Activated T-helper 2 cell treated with anti-CD3 and anti-CD28 coated beads, Interferon-gamma antibody, Interleukin-2, Interleukin-4, amounts not matched to agents 10 μg/mL and 5 μg/mL and 100 μg/mL, durations not matched to agents 14 hours and 24 hours and 36 hours (primary cell): ENCODE data around the gene MOCS1. TPM values are rescaled to one million over a fixed set of nuclear protein-coding genes. Genes with fewer than 3 reads are reported as not detected.

Experiments used
- DNase-seq: peaks from one replicate; pipeline ENCODE4 v3.0.0; 2021; ENCODE audit warnings: low spot score
- H3K27ac Mint-ChIP-seq: one replicate; pipeline ENCODE4 v1.8.0; 2021; ENCODE audit warnings: mixed read lengths
- H3K27me3 Mint-ChIP-seq: one replicate; pipeline ENCODE4 v1.8.0; 2021; ENCODE audit warnings: low read depth, mixed read lengths
- H3K36me3 Mint-ChIP-seq: one replicate; pipeline ENCODE4 v1.8.0; 2021; ENCODE audit warnings: low read depth, mixed read lengths
- H3K4me1 Mint-ChIP-seq: one replicate; pipeline ENCODE4 v1.8.0; 2021; ENCODE audit warnings: low read depth, mixed read lengths
- H3K4me3 Mint-ChIP-seq: one replicate; pipeline ENCODE4 v1.8.0; 2021; ENCODE audit warnings: low read depth, mild to moderate bottlenecking, moderate library complexity, mixed read lengths
- H3K9me3 Mint-ChIP-seq: one replicate; pipeline ENCODE4 v1.8.0; 2021; ENCODE audit warnings: mixed read lengths
- intact Hi-C: fragments of 100-400 bp; cut with micrococcal nuclease; formaldehyde crosslinking; loops from one replicate; pipeline ENCODE4 v1.15.1; 2023
- total RNA-seq: library from RNA; stranded (reverse); gene quantifications from 2 replicates; pipeline ENCODE4 v1.2.3, GENCODE V29; 2022

The MOCS1 gene
- total RNA-seq, 1 donor from 2014 or later: 1.2 TPM

DNA sequence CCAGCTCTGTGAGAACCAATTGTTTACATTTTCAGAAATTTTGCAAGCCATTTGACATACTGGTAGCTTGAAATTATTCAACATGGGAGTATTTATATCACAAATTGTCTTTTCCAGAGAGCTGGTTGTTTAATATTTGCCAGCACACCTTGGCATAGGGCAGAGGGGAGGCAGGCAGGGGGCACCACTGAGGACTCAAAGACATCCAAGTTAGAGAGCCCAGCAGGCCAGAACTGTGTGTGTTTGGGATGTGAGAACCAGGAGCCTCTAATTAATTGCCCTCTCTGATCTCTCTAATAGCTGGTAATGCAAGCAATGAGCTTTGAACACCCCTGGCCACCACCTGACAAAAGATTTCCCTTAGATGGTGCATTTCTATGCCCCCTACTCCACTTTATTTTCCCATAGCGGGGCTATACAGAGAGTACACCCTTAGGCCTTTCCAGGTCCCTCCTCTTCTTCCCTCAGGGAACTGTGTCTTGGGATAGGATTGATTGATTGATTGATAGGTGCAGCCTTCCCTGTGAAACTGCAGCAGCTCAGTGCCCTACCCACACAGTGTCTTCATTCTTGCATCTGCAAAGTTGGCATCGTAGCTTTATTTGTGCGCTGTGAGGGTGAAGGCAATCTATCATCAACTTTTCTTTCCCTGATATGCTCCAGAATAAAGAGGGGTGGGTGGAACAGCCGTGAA is 29.2 kb downstream of the MOCS1 start:
- Mint-ChIP-seq H3K4me3 (no peak overlapping the region), H3K9me3 (no peaks in the 10 kb centered on the region), H3K27me3 (no peaks in the 10 kb centered on the region), H3K4me1 (no peaks in the 10 kb centered on the region), H3K36me3 (no peaks in the 10 kb centered on the region), H3K27ac (no peak overlapping the region)
- no peak for DNase-seq
- intact Hi-C loops: no loop called here

DNA sequence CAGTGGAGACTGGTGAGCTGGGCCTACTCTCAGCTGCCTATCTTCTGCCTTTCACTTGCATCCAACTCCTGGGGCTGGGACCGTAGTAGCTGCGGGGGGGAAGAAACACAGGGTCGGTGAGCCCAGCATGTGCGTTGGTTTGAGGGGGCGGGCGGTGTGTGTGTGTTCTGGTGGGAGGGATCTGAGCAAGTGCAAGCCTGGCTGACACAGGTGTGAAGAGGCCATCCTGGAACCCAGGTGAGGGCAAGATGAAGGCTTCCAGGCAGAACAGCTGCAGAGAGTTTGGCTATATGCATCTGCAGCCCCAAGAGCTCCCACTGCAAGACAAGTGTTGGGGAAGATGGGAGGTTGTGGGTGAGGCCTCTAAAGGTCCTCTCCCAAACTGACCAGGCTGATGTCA is 30.6 kb downstream of the MOCS1 start:
- intact Hi-C loops: no loop called here
- no peaks in the 10 kb centered on the region for H3K9me3 Mint-ChIP-seq
- H3K27me3 Mint-ChIP-seq: no peaks in the 10 kb centered on the region
- no peak for DNase-seq
- H3K4me3 Mint-ChIP-seq: no peak overlapping the region
- no peak overlapping the region for H3K27ac Mint-ChIP-seq
- H3K36me3 Mint-ChIP-seq: no peaks in the 10 kb centered on the region
- H3K4me1 Mint-ChIP-seq: no peaks in the 10 kb centered on the region

DNA sequence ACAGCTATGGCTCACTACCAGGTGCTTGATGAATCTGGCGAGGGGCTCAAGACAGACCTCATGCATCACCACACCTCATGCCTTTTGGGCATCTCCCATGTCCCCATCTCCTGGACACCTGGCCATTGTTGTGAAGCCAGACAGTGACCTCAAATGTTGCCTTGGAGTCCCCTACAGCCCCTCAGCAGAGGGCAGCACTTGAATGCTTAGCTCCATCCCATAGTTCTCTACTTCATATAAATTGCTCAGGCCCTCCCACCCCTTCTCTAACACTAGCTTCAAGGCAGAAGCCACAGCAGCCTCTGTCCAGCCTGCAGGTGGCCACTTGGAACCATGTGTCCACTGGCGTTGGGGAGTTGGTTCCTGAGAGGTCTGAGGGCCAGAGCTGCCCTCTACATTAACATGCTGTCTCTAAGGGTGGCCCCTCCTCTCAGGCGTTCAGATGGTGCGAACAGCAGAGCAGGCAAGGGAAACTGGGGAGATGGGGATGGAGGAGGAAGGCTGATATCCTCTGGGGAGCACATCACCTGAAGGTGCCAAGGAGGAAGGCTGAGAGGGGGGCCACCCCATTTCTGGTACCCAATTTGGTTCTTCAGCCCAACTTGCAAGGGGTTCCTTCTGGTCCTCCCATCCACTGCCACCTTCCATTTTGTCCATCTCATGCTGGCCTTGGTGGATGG is 31.3 kb downstream of the MOCS1 start:
- no peak overlapping the region for H3K27ac Mint-ChIP-seq
- H3K4me3 Mint-ChIP-seq: no peak overlapping the region

DNA sequence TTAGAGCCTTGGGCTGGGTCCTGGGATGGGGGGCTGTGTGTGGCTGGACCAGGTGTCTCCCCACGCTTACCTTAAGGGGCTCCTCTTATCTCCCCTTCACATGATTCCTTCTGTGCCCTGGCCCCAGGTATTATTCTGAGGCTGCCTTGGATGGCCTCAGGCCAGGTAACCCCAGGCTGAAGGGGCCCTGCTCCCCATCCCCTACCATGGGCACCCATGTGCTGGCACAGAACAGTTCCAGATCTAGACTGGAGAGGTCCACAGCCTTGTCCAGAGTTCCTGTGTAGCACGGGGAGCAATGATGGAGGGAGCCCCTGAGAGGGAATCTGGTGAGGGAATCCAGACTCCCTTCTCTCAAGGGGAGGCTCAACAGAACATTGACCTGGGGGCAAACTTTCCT is 32.1 kb downstream of the MOCS1 start:
- no peaks in the 10 kb centered on the region for H3K27me3 Mint-ChIP-seq
- no peaks in the 10 kb centered on the region for H3K36me3 Mint-ChIP-seq
- DNase-seq: no peak
- intact Hi-C loops: no loop called here
- H3K4me1 Mint-ChIP-seq: no peaks in the 10 kb centered on the region
- no peak overlapping the region for H3K27ac Mint-ChIP-seq
- no peak overlapping the region for H3K4me3 Mint-ChIP-seq
- no peaks in the 10 kb centered on the region for H3K9me3 Mint-ChIP-seq

More for the DNA sequence above, 31.3 kb downstream of the MOCS1 start:
- Mint-ChIP-seq H3K36me3 (no peaks in the 10 kb centered on the region), H3K4me1 (no peaks in the 10 kb centered on the region), H3K27me3 (no peaks in the 10 kb centered on the region), H3K9me3 (no peaks in the 10 kb centered on the region)
- no peak for DNase-seq
- intact Hi-C loops: no loop called here

GRCh38 chr6:39901670-39902069 is 32.6 kb downstream of the MOCS1 start:
- no peak overlapping the region for H3K4me3 Mint-ChIP-seq
- H3K36me3 Mint-ChIP-seq: no peaks in the 10 kb centered on the region
- H3K4me1 Mint-ChIP-seq: no peaks in the 10 kb centered on the region
- no peak for DNase-seq
- H3K27me3 Mint-ChIP-seq: no peaks in the 10 kb centered on the region
- H3K27ac Mint-ChIP-seq: no peak overlapping the region
- H3K9me3 Mint-ChIP-seq: no peaks in the 10 kb centered on the region
- intact Hi-C loops: no loop called here

- intact Hi-C loops: no loop called here
- Mint-ChIP-seq H3K27ac (no peak overlapping the region), H3K27me3 (no peaks in the 10 kb centered on the region), H3K9me3 (no peaks in the 10 kb centered on the region), H3K4me3 (no peak overlapping the region), H3K4me1 (no peaks in the 10 kb centered on the region), H3K36me3 (no peaks in the 10 kb centered on the region)
- no peak for DNase-seq
These were observed 33.1 kb downstream of the MOCS1 start for GRCh38 chr6:39901116-39901655.

DNA sequence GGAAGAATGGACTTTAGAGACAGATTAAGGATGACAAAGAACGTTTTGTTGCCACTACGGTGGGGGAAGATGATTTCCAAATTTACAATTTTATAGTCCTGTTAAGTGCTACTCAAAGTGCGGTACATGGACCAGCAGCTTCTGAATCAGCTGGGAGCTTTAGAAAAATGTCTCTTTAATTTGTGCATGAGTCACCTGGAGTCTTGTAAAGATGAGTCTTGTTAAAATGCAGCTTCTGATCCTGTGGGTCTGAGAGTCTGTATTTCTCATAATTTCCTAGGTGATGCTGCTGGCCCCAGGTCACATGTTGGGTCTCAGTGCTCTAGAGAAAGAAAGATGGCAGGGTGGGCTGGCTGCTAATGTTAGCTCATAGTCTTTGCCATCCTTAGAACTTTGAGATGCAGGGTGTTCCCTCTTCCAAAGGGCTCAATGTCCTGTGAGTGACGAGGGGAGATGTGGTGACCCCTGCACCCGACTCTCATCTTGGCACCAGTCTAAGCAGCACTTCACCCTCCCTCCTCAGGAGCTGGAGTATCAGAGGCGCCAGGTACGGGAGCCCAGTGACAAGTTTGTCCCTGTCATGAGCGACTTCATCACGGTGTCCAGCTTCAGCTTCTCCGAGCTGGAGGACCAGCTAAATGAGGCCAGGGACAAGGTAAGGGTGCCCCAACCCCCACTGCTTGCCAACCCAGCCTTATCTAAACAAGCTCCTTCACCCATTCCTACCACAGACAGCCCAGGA is 34.5 kb downstream of the MOCS1 start:
- Mint-ChIP-seq H3K4me1 (no peaks in the 10 kb centered on the region), H3K9me3 (no peaks in the 10 kb centered on the region), H3K27ac (no peak overlapping the region), H3K4me3 (no peak overlapping the region), H3K27me3 (no peaks in the 10 kb centered on the region), H3K36me3 (no peaks in the 10 kb centered on the region)
- no peak for DNase-seq
- intact Hi-C loops: no loop called here

DNA sequence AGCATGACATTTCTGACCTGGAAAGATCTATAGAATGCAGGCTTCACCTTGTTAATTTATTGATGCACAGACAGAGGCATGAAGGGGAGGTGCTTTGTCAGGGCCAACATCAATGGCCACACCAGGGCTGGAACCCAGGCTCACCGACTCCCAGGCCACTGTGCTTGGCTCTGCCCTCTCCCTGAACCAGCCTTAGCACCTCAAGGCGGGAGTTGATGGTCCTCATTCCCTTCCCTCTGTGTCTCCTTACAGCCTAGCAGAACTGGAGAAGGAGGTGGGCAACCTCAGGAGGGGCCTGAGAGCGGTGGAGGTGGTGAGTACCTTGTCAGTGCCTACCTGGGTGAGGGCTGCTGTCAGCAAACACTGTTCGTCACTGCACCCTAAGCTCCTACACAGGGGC is 35.6 kb downstream of the MOCS1 start:
- H3K4me3 Mint-ChIP-seq: no peak overlapping the region
- no peaks in the 10 kb centered on the region for H3K36me3 Mint-ChIP-seq
- H3K9me3 Mint-ChIP-seq: no peaks in the 10 kb centered on the region
- H3K27me3 Mint-ChIP-seq: no peaks in the 10 kb centered on the region
- H3K4me1 Mint-ChIP-seq: no peaks in the 10 kb centered on the region
- no peak overlapping the region for H3K27ac Mint-ChIP-seq
- no peak for DNase-seq
- intact Hi-C loops: no loop called here

- no peak for DNase-seq
- Mint-ChIP-seq H3K27me3 (no peaks in the 10 kb centered on the region), H3K9me3 (no peaks in the 10 kb centered on the region), H3K4me3 (no peak overlapping the region), H3K4me1 (no peaks in the 10 kb centered on the region), H3K36me3 (no peaks in the 10 kb centered on the region), H3K27ac (no peak overlapping the region)
- intact Hi-C loops: no loop called here
These were observed 36.6 kb downstream of the MOCS1 start for GRCh38 chr6:39897698-39898097.

GRCh38 chr6:39896701-39897100 is 37.6 kb downstream of the MOCS1 start:
- no peak for DNase-seq
- Mint-ChIP-seq H3K36me3 (no peaks in the 10 kb centered on the region), H3K27ac (no peak overlapping the region), H3K27me3 (no peaks in the 10 kb centered on the region), H3K4me1 (no peaks in the 10 kb centered on the region), H3K9me3 (no peaks in the 10 kb centered on the region), H3K4me3 (no peak overlapping the region)
- intact Hi-C loops: no loop called here

GRCh38 chr6:39893286-39893685 is 41.0 kb downstream of the MOCS1 start:
- Mint-ChIP-seq H3K36me3 (no peaks in the 10 kb centered on the region), H3K4me3 (no peak overlapping the region), H3K27ac (no peak overlapping the region), H3K9me3 (no peaks in the 10 kb centered on the region), H3K4me1 (no peaks in the 10 kb centered on the region), H3K27me3 (peaks cover 4% of the 10 kb centered on the region)
- no peak for DNase-seq
- intact Hi-C loops: no loop called here

- Mint-ChIP-seq H3K4me1 (no peaks in the 10 kb centered on the region), H3K36me3 (no peaks in the 10 kb centered on the region), H3K9me3 (no peaks in the 10 kb centered on the region), H3K27ac (no peak overlapping the region), H3K4me3 (no peak overlapping the region), H3K27me3 (peaks cover 4% of the 10 kb centered on the region)
- intact Hi-C loops: no loop called here
- DNase-seq: no peak
These were observed 41.7 kb downstream of the MOCS1 start for GRCh38 chr6:39892490-39893129.
